Left renal pelvis (tissue), 4 donors: Measurements from ENCODE around the gene FBXL15. TPM values are rescaled to one million over a fixed set of nuclear protein-coding genes. Genes with fewer than 3 reads are reported as not detected.

Experiments
- polyA plus RNA-seq, 4 donors: library from polyadenylated mRNA; unstranded; fragments of 120-200 nt; gene quantifications; one replicate each; pipeline ENCODE4 v1.2.1, GENCODE V29; 2013; ENCODE audit not compliant: insufficient read length in 4 of 4

FBXL15 gene
- polyA plus RNA-seq, 4 donors, result 5.3 to 13.5 (median 7.1) TPM

Other genes starting within 250 kb of the FBXL15 start
- 1 to 10 TPM; 2.2 to 3.3 (median 2.3) TPM for gene ELOVL3, start 194.5 kb upstream of the FBXL15 start, polyA plus RNA-seq
- gene PITX3, start 179.3 kb upstream of the FBXL15 start, polyA plus RNA-seq, result 1 to 10 TPM in 1 of 4 donors, under 1 TPM in 3; 0.34 to 1.2 (median 0.72) TPM
- gene GBF1, start 175.3 kb upstream of the FBXL15 start, polyA plus RNA-seq, result 10 to 100 TPM; 42.3 to 53.4 (median 50.3) TPM
- gene NFKB2, start 25.1 kb upstream of the FBXL15 start, polyA plus RNA-seq, result 10 to 100 TPM; 16.9 to 25.9 (median 21.3) TPM
- gene PSD, start 2.1 kb upstream of the FBXL15 start, polyA plus RNA-seq, result 10 to 100 TPM in 2 of 4 donors, 1 to 10 TPM in 2; 7.0 to 16.4 (median 11.0) TPM
- 10 to 100 TPM; 62.7 to 89.6 (median 77.5) TPM for gene CUEDC2, start 11.7 kb downstream of the FBXL15 start, polyA plus RNA-seq
- gene C10orf95, start 30.7 kb downstream of the FBXL15 start, polyA plus RNA-seq, result 1 to 10 TPM in 2 of 4 donors, under 1 TPM in 1, not detected in 1; 0.37 to 2.3 (median 1.0) TPM
- 10 to 100 TPM; 80.6 to 92.0 (median 89.2) TPM for gene ACTR1A, start 81.9 kb downstream of the FBXL15 start, polyA plus RNA-seq
- 10 to 100 TPM; 24.0 to 28.7 (median 27.6) TPM for gene SUFU, start 83.1 kb downstream of the FBXL15 start, polyA plus RNA-seq
- gene TRIM8, start 223.6 kb downstream of the FBXL15 start, polyA plus RNA-seq, result 100 to 1,000 TPM in 3 of 4 donors, 10 to 100 TPM in 1; 76.9 to 146 (median 129) TPM